Trophoblast cell (in vitro differentiated cells and primary cell): ENCODE data around the gene TMA7B.

ENCODE experiments used
- DNase-seq, 2 donors: peaks; one replicate each; pipeline ENCODE4 v3.0.0-alpha.2; 2016
- H2AFZ ChIP-seq: 2 replicates; pipeline ENCODE4 v1.6.1; 2013; ENCODE audit warnings: low read length, moderate library complexity, mild to moderate bottlenecking; ENCODE audit not compliant: insufficient read depth, poor library complexity
- H2AK5ac ChIP-seq: 2 replicates; pipeline ENCODE4 v1.6.1; 2013; ENCODE audit warnings: mild to moderate bottlenecking, low read length
- H2BK120ac ChIP-seq: 2 replicates; pipeline ENCODE4 v1.6.1; 2013; ENCODE audit warnings: low read length, mild to moderate bottlenecking, moderate library complexity; ENCODE audit not compliant: insufficient read depth, poor library complexity
- H2BK12ac ChIP-seq: 2 replicates; pipeline ENCODE4 v1.6.1; 2013; ENCODE audit warnings: mild to moderate bottlenecking, low read length, moderate library complexity
- H2BK5ac ChIP-seq: 2 replicates; pipeline ENCODE4 v1.6.1; 2013; ENCODE audit warnings: low read length, low read depth, moderate library complexity, mild to moderate bottlenecking; ENCODE audit not compliant: poor library complexity
- H3K14ac ChIP-seq: 2 replicates; pipeline ENCODE4 v1.6.1; 2013; ENCODE audit warnings: mild to moderate bottlenecking, low read length
- H3K18ac ChIP-seq: 2 replicates; pipeline ENCODE4 v1.6.1; 2013; ENCODE audit warnings: mild to moderate bottlenecking, low read length
- H3K23ac ChIP-seq: 2 replicates; pipeline ENCODE4 v1.6.1; 2013; ENCODE audit warnings: low read length
- H3K27ac ChIP-seq: 2 replicates; pipeline ENCODE4 v1.5.1; 2013; ENCODE audit warnings: low read depth, mild to moderate bottlenecking, inconsistent platforms, low read length, moderate library complexity
- H3K27me3 ChIP-seq: 2 replicates; pipeline ENCODE4 v1.6.1; 2013; ENCODE audit warnings: inconsistent platforms, mild to moderate bottlenecking, low read length, moderate library complexity; ENCODE audit not compliant: insufficient read depth
- H3K36me3 ChIP-seq, 2 experiments: 1 replicate in 1 of 2; 2 replicates in 1 of 2; pipeline ENCODE4 v1.6.1; 2013; ENCODE audit warnings: low read length in 2 of 2, mild to moderate bottlenecking in 2 of 2, moderate library complexity in 1 of 2; ENCODE audit not compliant: insufficient read depth in 2 of 2, control insufficient read depth in 1 of 2
- H3K4ac ChIP-seq: 2 replicates; pipeline ENCODE4 v1.6.1; 2013; ENCODE audit warnings: low read depth, mild to moderate bottlenecking, low read length, moderate library complexity
- H3K4me1 ChIP-seq, 2 experiments: 1 replicate in 1 of 2; 2 replicates in 1 of 2; pipeline ENCODE4 v1.6.1; 2013; ENCODE audit warnings: low read length in 2 of 2, mild to moderate bottlenecking in 2 of 2, moderate library complexity in 1 of 2; ENCODE audit not compliant: insufficient read depth in 2 of 2, control insufficient read depth in 1 of 2
- H3K4me2 ChIP-seq: 2 replicates; pipeline ENCODE4 v1.6.1; 2013; ENCODE audit warnings: inconsistent platforms, mild to moderate bottlenecking, low read length, moderate library complexity
- H3K4me3 ChIP-seq: 2 replicates; pipeline ENCODE4 v1.5.1; 2013; ENCODE audit warnings: mild to moderate bottlenecking, low read depth, low read length, inconsistent platforms
- H3K79me1 ChIP-seq: one replicate; pipeline ENCODE4 v1.6.1; 2013; ENCODE audit warnings: low read length
- H3K79me2 ChIP-seq: 2 replicates; pipeline ENCODE4 v1.6.1; 2013; ENCODE audit warnings: low read length, mild to moderate bottlenecking; ENCODE audit not compliant: control insufficient read depth, insufficient read depth, poor library complexity
- H3K9ac ChIP-seq: 2 replicates; pipeline ENCODE4 v1.6.1; 2013; ENCODE audit warnings: mild to moderate bottlenecking, low read length
- H3K9me3 ChIP-seq: 2 replicates; pipeline ENCODE4 v1.6.1; 2013; ENCODE audit warnings: low read depth, mild to moderate bottlenecking, control low read depth, inconsistent platforms, low read length; ENCODE audit not compliant: insufficient read depth
- H4K12ac ChIP-seq: 2 replicates; pipeline ENCODE4 v1.6.1; 2013; ENCODE audit warnings: low read depth, mild to moderate bottlenecking, low read length, moderate library complexity
- H4K8ac ChIP-seq: 2 replicates; pipeline ENCODE4 v1.6.1; 2013; ENCODE audit warnings: low read depth, mild to moderate bottlenecking, low read length, moderate library complexity
- H4K91ac ChIP-seq: one replicate; pipeline ENCODE4 v1.6.1; 2013; ENCODE audit warnings: low read depth, mild to moderate bottlenecking, low read length, moderate library complexity
- whole genome bisulfite sequencing: extraction: QIAGEN DNeasy Blood & Tissue Kit; methylation state at CpG from one replicate; pipeline ENCODE4 v1.1.7; 2013; ENCODE audit warnings: missing lambda C conversion rate; ENCODE audit not compliant: insufficient read length, insufficient coverage; ENCODE audit errors: extremely low coverage; 5-methylcytosine and 5-hydroxymethylcytosine counted together

The TMA7B gene

GRCh38 chr22:39937906-39938305, 22.3 kb upstream of the TMA7B start:
- no peak for DNase-seq
- H2BK120ac ChIP-seq, result no peak overlapping the region
- no peak overlapping the region for H3K23ac ChIP-seq
- no peak overlapping the region for H3K4ac ChIP-seq
- no peak overlapping the region for H3K14ac ChIP-seq
- no peak overlapping the region for H3K18ac ChIP-seq
- H3K4me1 ChIP-seq, result no peaks in the 10 kb centered on the region
- H4K12ac ChIP-seq, result no peak overlapping the region
- H2BK12ac ChIP-seq, result no peak overlapping the region
- no peak overlapping the region for H2AK5ac ChIP-seq
- H3K9me3 ChIP-seq, result no peaks in the 10 kb centered on the region
- no peak overlapping the region for H3K9ac ChIP-seq
- no peaks in the 10 kb centered on the region for H3K79me1 ChIP-seq
- no peak overlapping the region for H2AFZ ChIP-seq
- no peak overlapping the region for H2BK5ac ChIP-seq
- no CpG with 5 or more reads among the region's 3 CpGs for WGBS
- no peak overlapping the region for H3K4me3 ChIP-seq
- no peaks in the 10 kb centered on the region for H3K27me3 ChIP-seq
- H3K27ac ChIP-seq, result no peak overlapping the region
- H3K4me2 ChIP-seq, result no peak overlapping the region
- H4K91ac ChIP-seq, result no peak overlapping the region
- H3K36me3 ChIP-seq, result no peaks in the 10 kb centered on the region
- no peaks in the 10 kb centered on the region for H3K79me2 ChIP-seq
- no peak overlapping the region for H4K8ac ChIP-seq

GRCh38 chr22:39938509-39939111, 21.6 kb upstream of the TMA7B start:
- no peaks in the 10 kb centered on the region for H3K79me1 ChIP-seq
- no peak overlapping the region for H3K23ac ChIP-seq
- no peak overlapping the region for H3K9ac ChIP-seq
- no peak overlapping the region for H4K91ac ChIP-seq
- H3K27ac ChIP-seq, result no peak overlapping the region
- H3K79me2 ChIP-seq, result no peaks in the 10 kb centered on the region
- no peak overlapping the region for H2BK12ac ChIP-seq
- no peak overlapping the region for H4K12ac ChIP-seq
- H3K27me3 ChIP-seq, result no peaks in the 10 kb centered on the region
- no peak overlapping the region for H3K18ac ChIP-seq
- H3K4me2 ChIP-seq, result no peak overlapping the region
- DNase-seq, result no peak
- H2BK120ac ChIP-seq, result no peak overlapping the region
- H2AK5ac ChIP-seq, result no peak overlapping the region
- no peaks in the 10 kb centered on the region for H3K36me3 ChIP-seq
- no peak overlapping the region for H4K8ac ChIP-seq
- WGBS, result no CpG with 5 or more reads among the region's 14 CpGs
- H3K4ac ChIP-seq, result no peak overlapping the region
- H3K9me3 ChIP-seq, result no peaks in the 10 kb centered on the region
- no peak overlapping the region for H2BK5ac ChIP-seq
- H2AFZ ChIP-seq, result no peak overlapping the region
- no peaks in the 10 kb centered on the region for H3K4me1 ChIP-seq
- H3K4me3 ChIP-seq, result no peak overlapping the region
- H3K14ac ChIP-seq, result no peak overlapping the region

DNA sequence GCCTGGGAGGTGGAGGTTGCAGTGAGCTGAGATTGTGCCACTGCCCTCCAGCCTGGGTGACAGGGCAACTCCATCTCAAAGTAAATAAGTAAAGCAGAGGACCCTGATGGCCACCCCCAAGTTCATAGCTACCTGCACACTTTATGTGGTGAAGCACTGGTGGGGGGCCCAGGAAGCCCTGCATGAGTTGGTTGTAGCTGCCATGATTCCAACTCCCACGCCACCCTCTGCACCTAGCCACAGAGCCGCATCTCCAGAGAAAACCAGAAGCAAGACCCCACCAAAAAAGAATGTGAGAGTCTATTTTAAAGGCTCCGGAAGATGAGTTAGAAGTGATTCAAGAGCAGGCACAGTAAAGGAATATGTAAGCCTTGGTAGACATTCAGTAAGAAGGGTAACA, 20.4 kb upstream of the TMA7B start:
- H4K8ac ChIP-seq, result no peak overlapping the region
- no peak overlapping the region for H4K12ac ChIP-seq
- no peak for DNase-seq
- no peaks in the 10 kb centered on the region for H3K27me3 ChIP-seq
- H3K4me3 ChIP-seq, result no peak overlapping the region
- H3K36me3 ChIP-seq, result no peaks in the 10 kb centered on the region
- H3K79me1 ChIP-seq, result no peaks in the 10 kb centered on the region
- H3K14ac ChIP-seq, result no peak overlapping the region
- H2BK12ac ChIP-seq, result no peak overlapping the region
- H2AK5ac ChIP-seq, result no peak overlapping the region
- H4K91ac ChIP-seq, result no peak overlapping the region
- no peak overlapping the region for H3K4ac ChIP-seq
- no peak overlapping the region for H2AFZ ChIP-seq
- no peaks in the 10 kb centered on the region for H3K9me3 ChIP-seq
- H3K79me2 ChIP-seq, result no peaks in the 10 kb centered on the region
- H2BK5ac ChIP-seq, result no peak overlapping the region
- no peak overlapping the region for H3K23ac ChIP-seq
- H3K9ac ChIP-seq, result no peak overlapping the region
- WGBS, result no CpG with 5 or more reads among the region's 3 CpGs
- no peak overlapping the region for H3K4me2 ChIP-seq
- no peak overlapping the region for H3K18ac ChIP-seq
- H2BK120ac ChIP-seq, result no peak overlapping the region
- H3K27ac ChIP-seq, result no peak overlapping the region
- no peaks in the 10 kb centered on the region for H3K4me1 ChIP-seq

DNA sequence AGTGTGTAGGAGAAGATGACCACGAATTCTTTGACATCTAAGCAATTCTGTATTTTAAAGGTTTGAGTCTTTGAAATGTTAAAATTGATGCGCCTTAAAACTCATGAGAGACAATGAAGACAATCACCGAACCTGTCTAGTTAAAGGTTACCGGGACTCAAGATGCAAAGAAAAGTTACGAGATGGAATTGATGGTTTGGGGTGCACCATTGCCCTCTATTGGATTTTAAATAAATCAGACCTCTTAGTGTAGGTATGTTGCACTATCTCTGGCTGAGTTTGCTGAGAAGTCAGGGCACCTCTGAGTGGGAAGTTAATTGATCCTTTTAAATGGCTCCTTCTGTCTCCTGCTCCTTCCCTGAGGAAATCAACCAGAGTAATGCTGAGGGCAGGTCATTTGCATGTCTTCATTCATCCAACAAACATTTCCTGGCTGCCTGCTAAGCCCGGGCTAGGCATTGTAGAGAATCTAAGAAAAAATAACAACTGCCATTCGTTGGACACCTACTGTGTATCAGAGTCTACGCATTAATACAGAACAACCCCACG, 19.4 kb upstream of the TMA7B start:
- no peaks in the 10 kb centered on the region for H3K4me1 ChIP-seq
- H3K4me3 ChIP-seq, result no peak overlapping the region
- no peak overlapping the region for H3K18ac ChIP-seq
- H3K36me3 ChIP-seq, result no peaks in the 10 kb centered on the region
- DNase-seq, result no peak
- no peak overlapping the region for H2AK5ac ChIP-seq
- no peak overlapping the region for H3K27ac ChIP-seq
- H4K91ac ChIP-seq, result no peak overlapping the region
- no peak overlapping the region for H3K9ac ChIP-seq
- no peak overlapping the region for H3K14ac ChIP-seq
- no CpG with 5 or more reads among the region's 9 CpGs for WGBS
- no peaks in the 10 kb centered on the region for H3K79me2 ChIP-seq
- H4K12ac ChIP-seq, result no peak overlapping the region
- no peak overlapping the region for H4K8ac ChIP-seq
- H2BK12ac ChIP-seq, result no peak overlapping the region
- H3K9me3 ChIP-seq, result no peaks in the 10 kb centered on the region
- no peak overlapping the region for H2AFZ ChIP-seq
- no peak overlapping the region for H2BK5ac ChIP-seq
- H3K27me3 ChIP-seq, result no peaks in the 10 kb centered on the region
- no peak overlapping the region for H3K4me2 ChIP-seq
- no peak overlapping the region for H2BK120ac ChIP-seq
- H3K79me1 ChIP-seq, result no peaks in the 10 kb centered on the region
- H3K23ac ChIP-seq, result no peak overlapping the region
- no peak overlapping the region for H3K4ac ChIP-seq
